ENCODE data around the gene SCEL.

GRCh38 chr13:77583581-77583980, 48.1 kb downstream of the SCEL start:
- TF ChIP-seq, protein P1, sequence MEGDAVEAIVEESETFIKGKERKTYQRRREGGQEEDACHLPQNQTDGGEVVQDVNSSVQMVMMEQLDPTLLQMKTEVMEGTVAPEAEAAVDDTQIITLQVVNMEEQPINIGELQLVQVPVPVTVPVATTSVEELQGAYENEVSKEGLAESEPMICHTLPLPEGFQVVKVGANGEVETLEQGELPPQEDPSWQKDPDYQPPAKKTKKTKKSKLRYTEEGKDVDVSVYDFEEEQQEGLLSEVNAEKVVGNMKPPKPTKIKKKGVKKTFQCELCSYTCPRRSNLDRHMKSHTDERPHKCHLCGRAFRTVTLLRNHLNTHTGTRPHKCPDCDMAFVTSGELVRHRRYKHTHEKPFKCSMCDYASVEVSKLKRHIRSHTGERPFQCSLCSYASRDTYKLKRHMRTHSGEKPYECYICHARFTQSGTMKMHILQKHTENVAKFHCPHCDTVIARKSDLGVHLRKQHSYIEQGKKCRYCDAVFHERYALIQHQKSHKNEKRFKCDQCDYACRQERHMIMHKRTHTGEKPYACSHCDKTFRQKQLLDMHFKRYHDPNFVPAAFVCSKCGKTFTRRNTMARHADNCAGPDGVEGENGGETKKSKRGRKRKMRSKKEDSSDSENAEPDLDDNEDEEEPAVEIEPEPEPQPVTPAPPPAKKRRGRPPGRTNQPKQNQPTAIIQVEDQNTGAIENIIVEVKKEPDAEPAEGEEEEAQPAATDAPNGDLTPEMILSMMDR (IDR thresholded peaks at IDR 0.05) = no peak
- TF ChIP-seq POLR2AphosphoS5 (IDR thresholded peaks at IDR 0.05) (no peak), EP300 (IDR thresholded peaks at IDR 0.05) (no peak), POLR2A (IDR thresholded peaks at IDR 0.05; ENCODE audit: low read depth) (no peak)

All from esophagus muscularis mucosa (tissue), 4 donors.